Astrocyte (in vitro differentiated cells and primary cell): ENCODE data around the gene NRAP. TPM values are rescaled to one million over a fixed set of nuclear protein-coding genes. Genes with fewer than 3 reads are reported as not detected.

Experiments
- DNase-seq: peaks from one replicate; pipeline ENCODE4 v3.0.0-alpha.2; 2010; ENCODE audit warnings: low read depth
- FAIRE-seq: peaks from 2 replicates; lab custom pipeline; 2011; peaks lifted over from hg19 to GRCh38; lab: Jason Lieb, UNC
- H2AFZ ChIP-seq: 2 replicates; pipeline ENCODE4 v1.6.0; 2012; ENCODE audit warnings: low read depth, low read length, inconsistent platforms
- H3K27ac ChIP-seq: 2 replicates; pipeline ENCODE4 v1.5.1; 2011; ENCODE audit warnings: low read depth, low read length, inconsistent platforms
- H3K27me3 ChIP-seq: 2 replicates; pipeline ENCODE4 v1.6.0; 2011; ENCODE audit warnings: low read length, inconsistent platforms; ENCODE audit not compliant: insufficient read depth
- H3K36me3 ChIP-seq: 2 replicates; pipeline ENCODE4 v1.5.1; 2011; ENCODE audit warnings: low read length, inconsistent platforms; ENCODE audit not compliant: insufficient read depth
- H3K4me1 ChIP-seq: 2 replicates; pipeline ENCODE4 v1.5.1; 2011; ENCODE audit warnings: low read length, inconsistent platforms; ENCODE audit not compliant: insufficient read depth
- H3K4me2 ChIP-seq: 2 replicates; pipeline ENCODE4 v1.6.0; 2012; ENCODE audit warnings: low read length, inconsistent platforms
- H3K4me3 ChIP-seq: 2 replicates; pipeline ENCODE4 v1.5.1; 2011; ENCODE audit warnings: low read depth, mild to moderate bottlenecking, low read length, inconsistent platforms; ENCODE audit not compliant: insufficient read depth
- H3K79me2 ChIP-seq: 2 replicates; pipeline ENCODE4 v1.6.0; 2012; ENCODE audit warnings: mild to moderate bottlenecking, low read length, inconsistent platforms; ENCODE audit not compliant: insufficient read depth
- H3K9ac ChIP-seq: 2 replicates; pipeline ENCODE4 v1.6.0; 2012; ENCODE audit warnings: mild to moderate bottlenecking, low read length, inconsistent platforms
- H3K9me3 ChIP-seq: 2 replicates; pipeline ENCODE4 v1.5.1; 2012; ENCODE audit warnings: low read depth, mild to moderate bottlenecking, low read length, inconsistent platforms; ENCODE audit not compliant: insufficient read depth
- H4K20me1 ChIP-seq: 2 replicates; pipeline ENCODE4 v1.6.0; 2012; ENCODE audit warnings: low read length, inconsistent platforms; ENCODE audit not compliant: insufficient read depth
- H3K27ac Mint-ChIP-seq: one replicate; pipeline ENCODE4 v1.8.0; 2021; ENCODE audit warnings: mild to moderate bottlenecking, mixed read lengths; ENCODE audit not compliant: unreplicated experiment
- H3K27me3 Mint-ChIP-seq: one replicate; pipeline ENCODE4 v1.8.0; 2021; ENCODE audit warnings: low read depth, mixed read lengths; ENCODE audit not compliant: unreplicated experiment
- H3K36me3 Mint-ChIP-seq: one replicate; pipeline ENCODE4 v1.8.0; 2021; ENCODE audit warnings: low read depth, mixed read lengths; ENCODE audit not compliant: unreplicated experiment
- H3K4me1 Mint-ChIP-seq: one replicate; pipeline ENCODE4 v1.8.0; 2021; ENCODE audit warnings: low read depth, mixed read lengths; ENCODE audit not compliant: unreplicated experiment
- H3K4me3 Mint-ChIP-seq: one replicate; pipeline ENCODE4 v1.8.0; 2021; ENCODE audit warnings: mild to moderate bottlenecking, moderate library complexity, mixed read lengths; ENCODE audit not compliant: unreplicated experiment
- H3K9me3 Mint-ChIP-seq: one replicate; pipeline ENCODE4 v1.8.0; 2021; ENCODE audit warnings: mild to moderate bottlenecking, mixed read lengths; ENCODE audit not compliant: unreplicated experiment
- CTCF ChIP-seq: IDR thresholded peaks from 2 replicates; pipeline ENCODE4 v1.5.1; 2011; ENCODE audit warnings: low read depth, mild to moderate bottlenecking, inconsistent platforms, low read length, moderate library complexity; ENCODE audit not compliant: insufficient read depth
- EZH2 ChIP-seq: IDR thresholded peaks from 2 replicates; pipeline ENCODE4 v1.6.1; 2012; ENCODE audit warnings: mild to moderate bottlenecking, low read length, inconsistent platforms; ENCODE audit not compliant: insufficient read depth
- total RNA-seq: library from RNA; stranded (reverse); gene quantifications from 2 replicates; pipeline ENCODE4 v1.2.1, GENCODE V29; 2021

NRAP gene
- total RNA-seq, 1 donor from 2014 or later = not detected

- Histone ChIP-seq H3K79me2 (no peaks in the 10 kb centered on the region), H3K36me3 (no peaks in the 10 kb centered on the region), H3K27ac (no peak overlapping the region), H2AFZ (no peak overlapping the region), H3K4me2 (no peak overlapping the region), H4K20me1 (no peaks in the 10 kb centered on the region), H3K4me3 (no peak overlapping the region), H3K27me3 (peaks cover 33% of the 10 kb centered on the region), H3K9ac (no peak overlapping the region), H3K4me1 (no peaks in the 10 kb centered on the region), H3K9me3 (no peaks in the 10 kb centered on the region)
- Mint-ChIP-seq H3K36me3 (no peaks in the 10 kb centered on the region), H3K4me1 (peaks cover 7% of the 10 kb centered on the region), H3K27me3 (peaks cover 77% of the 10 kb centered on the region), H3K9me3 (no peaks in the 10 kb centered on the region), H3K27ac (no peak overlapping the region), H3K4me3 (no peak overlapping the region)
- no peak for DNase-seq
- TF ChIP-seq CTCF = no peak
- no peak for TF ChIP-seq EZH2
- no peak for FAIRE-seq
These were observed 45.5 kb downstream of the NRAP start for GRCh38 chr10:113618338-113618737.

GRCh38 chr10:113617086-113617485 is 46.8 kb downstream of the NRAP start:
- no peak overlapping the region for H3K4me3 ChIP-seq
- H3K27ac ChIP-seq = no peak overlapping the region
- no peak overlapping the region for H2AFZ ChIP-seq
- peaks cover 34% of the 10 kb centered on the region for H3K27me3 ChIP-seq
- no peaks in the 10 kb centered on the region for H3K9me3 ChIP-seq
- H3K9ac ChIP-seq = no peak overlapping the region
- DNase-seq (no peak), FAIRE-seq (no peak)
- H3K36me3 Mint-ChIP-seq = no peaks in the 10 kb centered on the region
- H3K27ac Mint-ChIP-seq = no peak overlapping the region
- H3K4me3 Mint-ChIP-seq = no peak overlapping the region
- no peaks in the 10 kb centered on the region for H3K4me1 ChIP-seq
- H3K4me1 Mint-ChIP-seq = peaks cover 7% of the 10 kb centered on the region
- no peaks in the 10 kb centered on the region for H3K36me3 ChIP-seq
- no peak for TF ChIP-seq CTCF
- no peak for TF ChIP-seq EZH2
- H4K20me1 ChIP-seq = no peaks in the 10 kb centered on the region
- H3K9me3 Mint-ChIP-seq = no peaks in the 10 kb centered on the region
- H3K79me2 ChIP-seq = no peaks in the 10 kb centered on the region
- peaks cover 76% of the 10 kb centered on the region for H3K27me3 Mint-ChIP-seq
- H3K4me2 ChIP-seq = no peak overlapping the region

- Mint-ChIP-seq H3K4me3 (no peak overlapping the region), H3K36me3 (no peaks in the 10 kb centered on the region), H3K4me1 (peaks cover 7% of the 10 kb centered on the region), H3K27me3 (peaks cover 70% of the 10 kb centered on the region), H3K9me3 (no peaks in the 10 kb centered on the region), H3K27ac (no peak overlapping the region)
- no peaks in the 10 kb centered on the region for H3K79me2 ChIP-seq
- FAIRE-seq (no peak), DNase-seq (no peak)
- no peaks in the 10 kb centered on the region for H3K4me1 ChIP-seq
- H3K9ac ChIP-seq = no peak overlapping the region
- H2AFZ ChIP-seq = no peak overlapping the region
- H3K9me3 ChIP-seq = no peaks in the 10 kb centered on the region
- H4K20me1 ChIP-seq = no peaks in the 10 kb centered on the region
- no peak overlapping the region for H3K4me3 ChIP-seq
- no peak for TF ChIP-seq EZH2
- peak; percentile 37 for TF ChIP-seq CTCF
- no peaks in the 10 kb centered on the region for H3K36me3 ChIP-seq
- H3K27ac ChIP-seq = no peak overlapping the region
- no peak overlapping the region for H3K4me2 ChIP-seq
- peaks cover 31% of the 10 kb centered on the region for H3K27me3 ChIP-seq
These were observed 47.4 kb downstream of the NRAP start for GRCh38 chr10:113616244-113617074.
